ENCODE measurements around the gene RNF13. TPM values are rescaled to one million over a fixed set of nuclear protein-coding genes. Genes with fewer than 3 reads are reported as not detected.

Gene RNF13
- total RNA-seq, 1 experiment from 2014 or later: 28.9 TPM

GRCh38 chr3:149770246-149770645 is 42.8 kb upstream of the RNF13 start:
- Mint-ChIP-seq H3K4me1 (peaks cover 12% of the 10 kb centered on the region), H3K36me3 (no peaks in the 10 kb centered on the region), H3K27me3 (ENCODE audit: low read depth) (no peaks in the 10 kb centered on the region), H3K27ac (no peak overlapping the region), H3K4me3 (no peak overlapping the region), H3K9me3 (no peaks in the 10 kb centered on the region)
- no peak for TF ChIP-seq PREB (CRISPR knock-in tag; IDR thresholded peaks at IDR 0.05; ENCODE audit: borderline replicate concordance)
- ChIA-PET POLR2A (no interaction called here), CTCF (interaction anchor here (0.7 to 5.9 kb wide), 11 partner anchors 8 to 277 kb away, joined by 3 to 50 read pairs (median 11); partner anchors contain the start of gene COMMD2)
- ATAC-seq (no peak), DNase-seq (ENCODE audit: low spot score) (no peak)

GRCh38 chr3:149771652-149772271 is 41.3 kb upstream of the RNF13 start:
- H3K4me3 Mint-ChIP-seq: no peak overlapping the region
- no peaks in the 10 kb centered on the region for H3K36me3 Mint-ChIP-seq
- TF ChIP-seq CTCF (IDR thresholded peaks at IDR 0.05) (peak; percentile 76), ESRRA (CRISPR knock-in tag; IDR thresholded peaks at IDR 0.05; ENCODE audit: borderline replicate concordance) (no peak), IRF2 (CRISPR knock-in tag; IDR thresholded peaks at IDR 0.05; ENCODE audit: borderline replicate concordance, low read depth) (no peak), ZNF317 (CRISPR knock-in tag; IDR thresholded peaks at IDR 0.05; ENCODE audit: borderline replicate concordance, low read depth) (no peak)
- ChIA-PET POLR2A (no interaction called here), CTCF (interaction anchor here (0.6 to 5.9 kb wide), 64 partner anchors 8 to 821 kb away, joined by 3 to 50 read pairs (median 4); partner anchors contain the start of genes COMMD2 and WWTR1)
- no peaks in the 10 kb centered on the region for H3K9me3 Mint-ChIP-seq
- DNase-seq (ENCODE audit: low spot score) (peak; percentile 74), ATAC-seq (peak; percentile 87)
- H3K4me1 Mint-ChIP-seq: peaks cover 12% of the 10 kb centered on the region
- no peak overlapping the region for H3K27ac Mint-ChIP-seq
- no peaks in the 10 kb centered on the region for H3K27me3 Mint-ChIP-seq (ENCODE audit: low read depth)

- CTCF ChIA-PET: interaction anchor here (0.7 to 5.9 kb wide), 8 partner anchors 9 to 242 kb away, joined by 3 to 50 read pairs (median 10); no protein-coding TSS in a partner anchor
- Mint-ChIP-seq H3K4me1 (peaks cover 12% of the 10 kb centered on the region), H3K27ac (no peak overlapping the region; the same call in 1 of the 2 replicates), H3K36me3 (no peaks in the 10 kb centered on the region), H3K9me3 (no peaks in the 10 kb centered on the region), H3K27me3 (ENCODE audit: low read depth) (no peaks in the 10 kb centered on the region), H3K4me3 (no peak overlapping the region)
- DNase-seq (ENCODE audit: low spot score) (no peak), ATAC-seq (no peak)
- POLR2A ChIA-PET: interaction anchor here (0.6 kb wide), 1 partner anchor 653 kb away, joined by 3 read pairs; no protein-coding TSS in a partner anchor
- TF ChIP-seq PREB (CRISPR knock-in tag; IDR thresholded peaks at IDR 0.05; ENCODE audit: borderline replicate concordance) (no peak), ZBTB21 (CRISPR knock-in tag; IDR thresholded peaks at IDR 0.05; ENCODE audit: borderline replicate concordance) (no peak), SMAD3 (CRISPR knock-in tag; IDR thresholded peaks at IDR 0.05; ENCODE audit: borderline replicate concordance) (no peak), USF1 (CRISPR knock-in tag; IDR thresholded peaks at IDR 0.05) (no peak), ZNF423 (CRISPR knock-in tag; IDR thresholded peaks at IDR 0.05) (no peak), ZNF219 (CRISPR knock-in tag; IDR thresholded peaks at IDR 0.05; ENCODE audit: borderline replicate concordance) (no peak), ZSCAN18 (CRISPR knock-in tag; IDR thresholded peaks at IDR 0.05) (no peak), AFF4 (CRISPR knock-in tag; IDR thresholded peaks at IDR 0.05; ENCODE audit: borderline replicate concordance) (no peak), USF2 (CRISPR knock-in tag; IDR thresholded peaks at IDR 0.05) (no peak), SP1 (CRISPR knock-in tag; conservative IDR thresholded peaks at IDR 0.05) (no peak), TP53 (CRISPR knock-in tag; IDR thresholded peaks at IDR 0.05) (no peak), TCF7 (CRISPR knock-in tag; IDR thresholded peaks at IDR 0.05; ENCODE audit: low read depth) (no peak), IRF1 (CRISPR knock-in tag; IDR thresholded peaks at IDR 0.05) (no peak), NR3C1 (CRISPR knock-in tag; conservative IDR thresholded peaks at IDR 0.05; ENCODE audit: low read depth) (no peak)
Measured at GRCh38 chr3:149772861-149773260, 40.2 kb upstream of the RNF13 start.

Measured in WTC11 (cell line).